Fibroblast of lung (primary cell): ENCODE measurements around the gene COL18A1.

Experiments
- CTCF ChIP-seq, 2 donors: IDR thresholded peaks in 1 of 2; conservative IDR thresholded peaks in 1 of 2; 1 replicate in 1 of 2; 2 replicates in 1 of 2; pipeline ENCODE4 v1.5.1; 2011 to 2012; ENCODE audit warnings: low read length in 2 of 2, control low read depth in 1 of 2, inconsistent platforms in 1 of 2, low read depth in 1 of 2, mild to moderate bottlenecking in 1 of 2
- EZH2 ChIP-seq: IDR thresholded peaks from 2 replicates; pipeline ENCODE4 v1.5.1; 2012; ENCODE audit warnings: low read length, control low read depth, mild to moderate bottlenecking; ENCODE audit errors: missing control alignments

GRCh38 chr21:45378258-45378966, 26.6 kb upstream of the COL18A1 start:
- TF ChIP-seq CTCF (conservative IDR thresholded peaks at IDR 0.05 in 1 of 2, IDR thresholded peaks at IDR 0.05 in 1 of 2; ENCODE audit: low read depth in 1 of 2, low read length in 2 of 2) (no peak), EZH2 (no peak)
